AG04450 (cell line): ENCODE measurements around the gene NINJ1. TPM values are rescaled to one million over a fixed set of nuclear protein-coding genes. Genes with fewer than 3 reads are reported as not detected.
"Not testable (repeated sequence)": the region's sequence is repeated elsewhere in the genome, so short reads cannot be mapped to it uniquely, and the experiment has no call there.

ENCODE experiments used
- CTCF ChIA-PET: fragments of 300-600, 350-600 bp; formaldehyde crosslinking; extraction: SDS; loops from one replicate; lab custom pipeline; 2022; ENCODE audit warnings: antibody characterized with exemption, inconsistent platforms; lab: Charles Lee
- POLR2A ChIA-PET: fragments of 350-600 bp; formaldehyde crosslinking; extraction: SDS; loops from one replicate; lab custom pipeline; 2021; ENCODE audit warnings: antibody characterized with exemption, inconsistent platforms; lab: Yijun Ruan, JAX
- DNase-seq: peaks from one replicate; pipeline ENCODE4 v3.0.0-alpha.2; 2011; ENCODE audit warnings: low read depth, low spot score
- H3K27ac ChIP-seq: one replicate; pipeline ENCODE4 v1.5.1; 2012; ENCODE audit warnings: low read depth, low read length, control low read depth
- H3K27me3 ChIP-seq: one replicate; pipeline ENCODE4 v1.6.0; 2012; ENCODE audit warnings: low read length; ENCODE audit not compliant: control insufficient read depth, insufficient read depth
- H3K4me3 ChIP-seq: 2 replicates; pipeline ENCODE4 v1.5.1; 2011; ENCODE audit warnings: mild to moderate bottlenecking, low read depth, low read length, control low read depth
- H3K9me3 ChIP-seq: 2 replicates; pipeline ENCODE4 v1.5.1; 2012; ENCODE audit warnings: low read length; ENCODE audit not compliant: control insufficient read depth, insufficient read depth
- CTCF ChIP-seq: IDR thresholded peaks from 2 replicates; pipeline ENCODE4 v1.5.1; 2011; ENCODE audit warnings: low read depth, low read length, control low read depth, inconsistent platforms
- polyA plus RNA-seq: library from polyadenylated mRNA; depleted of rRNA; stranded (reverse); fragments of >200 nt; gene quantifications from 2 replicates; pipeline ENCODE4 v1.2.3, GENCODE V29; 2011

NINJ1 gene
- polyA plus RNA-seq, 1 experiment: 26.8 TPM

GRCh38 chr9:93118863-93119702, 15.0 kb downstream of the NINJ1 start:
- Histone ChIP-seq H3K27ac (peak overlapping the region; percentile 42), H3K9me3 (no peaks in the 10 kb centered on the region), H3K27me3 (no peaks in the 10 kb centered on the region), H3K4me3 (no peak overlapping the region)
- no peak for TF ChIP-seq CTCF
- DNase-seq: no peak
- CTCF ChIA-PET: interaction anchor here (1.0 to 3.7 kb wide), 10 partner anchors 10 to 448 kb away, joined by 3 to 53 read pairs (median 4); partner anchors contain the start of gene NINJ1
- POLR2A ChIA-PET: interaction anchor here (0.7 to 1.8 kb wide), 3 partner anchors 15 to 447 kb away, joined by 4 to 24 read pairs (median 4); partner anchors contain the start of gene NINJ1

GRCh38 chr9:93117924-93118862, 15.9 kb downstream of the NINJ1 start:
- CTCF ChIA-PET: interaction anchor here (0.6 to 3.7 kb wide), 3 partner anchors 9 to 36 kb away, joined by 3 to 53 read pairs (median 3); no protein-coding TSS in a partner anchor
- no peak for DNase-seq

GRCh38 chr9:93117521-93117920, 16.5 kb downstream of the NINJ1 start:
- H3K27ac ChIP-seq, H3K9me3 ChIP-seq, DNase-seq, H3K27me3 ChIP-seq, H3K4me3 ChIP-seq: not testable (repeated sequence)
- CTCF ChIA-PET: interaction anchor here (3.7 kb wide), 1 partner anchor 9 kb away, joined by 53 read pairs; no protein-coding TSS in a partner anchor
- POLR2A ChIA-PET: interaction anchor here (0.7 kb wide), 1 partner anchor 21 kb away, joined by 3 read pairs; the partner anchor contains the start of gene CARD19

More at GRCh38 chr9:93117924-93118862, 15.9 kb downstream of the NINJ1 start:
- POLR2A ChIA-PET: interaction anchor here (0.7 kb wide), 2 partner anchors 22 to 23 kb away, joined by 3 to 4 read pairs; partner anchors contain the start of gene CARD19
- Histone ChIP-seq H3K27ac (no peak overlapping the region), H3K4me3 (no peak overlapping the region), H3K27me3 (no peaks in the 10 kb centered on the region), H3K9me3 (no peaks in the 10 kb centered on the region)
- no peak for TF ChIP-seq CTCF

GRCh38 chr9:93116072-93116961, 17.7 kb downstream of the NINJ1 start:
- H3K9me3 ChIP-seq: no peaks in the 10 kb centered on the region
- ChIA-PET POLR2A (interaction anchor here (0.7 to 1.0 kb wide), 3 partner anchors 18 to 20 kb away, joined by 3 to 6 read pairs (median 5); partner anchors contain the start of genes CARD19 and NINJ1), CTCF (interaction anchor here (0.6 to 1.0 kb wide), 2 partner anchors 9 to 189 kb away, joined by 4 read pairs; no protein-coding TSS in a partner anchor)
- no peaks in the 10 kb centered on the region for H3K27me3 ChIP-seq
- H3K27ac ChIP-seq: no peak overlapping the region
- no peak for TF ChIP-seq CTCF
- H3K4me3 ChIP-seq: no peak overlapping the region
- DNase-seq: no peak
